PC-9 (cell line): ENCODE data around the gene ZSWIM5. TPM values are rescaled to one million over a fixed set of nuclear protein-coding genes. Genes with fewer than 3 reads are reported as not detected.
A peak's percentile ranks its signal among the peaks of the same experiment; 100 is the strongest.

Source experiments
- BruUV-seq: library from RNA; stranded (reverse); fragments of 400-500 nt; replicated peaks from 2 replicates; lab custom pipeline; 2021; lab: Mats Ljungman, UMichigan
- CTCF ChIA-PET: fragments of 300-600 bp; sonication (Branson Sonifier 250); formaldehyde crosslinking; loops from one replicate; lab custom pipeline; 2022; ENCODE audit warnings: antibody characterized with exemption; lab: Charles Lee
- POLR2A ChIA-PET: fragments of 300-600 bp; sonication (Branson Sonifier 250); formaldehyde crosslinking; loops from one replicate; lab custom pipeline; 2022; ENCODE audit warnings: antibody characterized with exemption; ENCODE audit not compliant: unreplicated experiment; lab: Charles Lee
- DNase-seq, 2 experiments: peaks; one replicate each; pipeline versions ENCODE4 v3.0.0 to v3.0.0-alpha.2; 2015 to 2022; ENCODE audit warnings: mixed read lengths in 1 of 2
- H2AFZ ChIP-seq: fragments of 200-600 bp; sonication (generic); 2 replicates; pipeline ENCODE4 v1.8.1; 2017; ENCODE audit warnings: antibody characterized with exemption
- H3F3A ChIP-seq: fragments of 200-600 bp; sonication (generic); 2 replicates; pipeline ENCODE4 v1.8.1; 2017; ENCODE audit warnings: antibody characterized with exemption, mild to moderate bottlenecking, low read depth; ENCODE audit not compliant: insufficient read depth
- H3K27ac ChIP-seq: fragments of 200-600 bp; sonication (generic); 2 replicates; pipeline ENCODE4 v1.6.1; 2016; ENCODE audit warnings: mixed run types
- H3K27me3 ChIP-seq: fragments of 200-600 bp; sonication (generic); 2 replicates; pipeline ENCODE4 v1.6.1; 2016; ENCODE audit warnings: low read depth, mixed run types; ENCODE audit not compliant: insufficient read depth
- H3K36me3 ChIP-seq: fragments of 200-600 bp; sonication (generic); 2 replicates; pipeline ENCODE4 v1.6.1; 2016; ENCODE audit warnings: low read depth, mixed run types
- H3K4me1 ChIP-seq: fragments of 200-600 bp; sonication (generic); replicated peaks from 2 replicates; pipeline ENCODE4 v1.6.1; 2016; ENCODE audit warnings: mixed run types; ENCODE audit not compliant: insufficient read depth
- H3K4me2 ChIP-seq: fragments of 200-600 bp; sonication (generic); 2 replicates; pipeline ENCODE4 v1.6.1; 2017; ENCODE audit warnings: mixed run types
- H3K4me3 ChIP-seq: fragments of 200-600 bp; sonication (generic); 2 replicates; pipeline ENCODE4 v1.6.1; 2016; ENCODE audit warnings: mixed run types
- H3K79me2 ChIP-seq: fragments of 200-600 bp; sonication (generic); 2 replicates; pipeline ENCODE4 v1.6.1; 2017; ENCODE audit warnings: low read depth, mixed run types
- H3K9me2 ChIP-seq: fragments of 200-600 bp; sonication (generic); 2 replicates; pipeline ENCODE4 v1.8.1; 2017; ENCODE audit warnings: mild to moderate bottlenecking; ENCODE audit not compliant: insufficient read depth
- H3K9me3 ChIP-seq: fragments of 200-600 bp; sonication (generic); 2 replicates; pipeline ENCODE4 v1.8.1; 2016; ENCODE audit warnings: low read depth; ENCODE audit not compliant: insufficient read depth
- H4K20me1 ChIP-seq: fragments of 200-600 bp; sonication (generic); 2 replicates; pipeline ENCODE4 v1.8.1; 2017; ENCODE audit not compliant: insufficient read depth
- EZH2 ChIP-seq: fragments of 200-600 bp; sonication (generic); IDR thresholded peaks from 2 replicates; pipeline ENCODE4 v1.8.0; 2017; ENCODE audit warnings: antibody characterized with exemption, low read depth
- intact Hi-C: fragments of 100-400 bp; cut with micrococcal nuclease; formaldehyde crosslinking; loops from one replicate; pipeline ENCODE4 v1.10.0; 2022; ENCODE audit not compliant: unreplicated experiment
- total RNA-seq: library from RNA; stranded (reverse); gene quantifications from 2 replicates; pipeline ENCODE4 v1.2.3, GENCODE V29; 2021
- TF ChIP-seq, protein P1 (sequence below): fragments of 200-600 bp; sonication (generic); conservative IDR thresholded peaks from 2 replicates; pipeline ENCODE4 v1.6.1; 2017; ENCODE audit warnings: mixed run types, antibody characterized with exemption, mild to moderate bottlenecking, moderate library complexity

Gene ZSWIM5
- total RNA-seq, 1 experiment from 2014 or later, result 0.50 TPM

DNA sequence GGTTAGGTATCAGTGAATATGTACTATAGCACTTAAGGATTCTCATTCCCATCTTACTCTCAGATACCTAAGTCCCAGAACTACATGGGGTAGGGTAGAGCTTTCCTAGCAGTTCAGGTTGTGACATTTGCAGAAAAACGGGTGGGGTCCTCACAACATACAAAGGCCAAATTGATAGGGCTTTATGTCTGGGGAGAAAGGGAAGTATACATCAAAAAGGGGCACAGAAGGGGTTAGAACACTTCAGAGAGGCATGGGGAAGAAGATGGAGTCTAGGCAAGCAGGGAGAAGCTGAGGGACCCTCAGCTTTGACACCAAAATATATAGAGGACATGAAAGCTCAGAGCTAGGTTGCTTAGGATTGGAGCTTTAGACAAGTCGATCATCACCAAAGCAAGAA lies 190.7 kb downstream of the ZSWIM5 start:
- peaks cover 7% of the 10 kb centered on the region; the same call in 1 of the 2 replicates for H3K79me2 ChIP-seq
- H3K4me3 ChIP-seq, result no peak overlapping the region
- H2AFZ ChIP-seq, result no peak overlapping the region
- H3K4me2 ChIP-seq, result no peak overlapping the region
- ChIA-PET CTCF (interaction anchor here (0.5 to 4.5 kb wide), 3 partner anchors 275 to 457 kb away, joined by 3 to 53 read pairs (median 3); no protein-coding TSS in a partner anchor), POLR2A (no interaction called here)
- no peak overlapping the region for H3K27ac ChIP-seq
- BruUV-seq, result no TSS peak
- DNase-seq, result no peak
- no peaks in the 10 kb centered on the region for H3K9me3 ChIP-seq
- H3K4me1 ChIP-seq, result peaks cover 13% of the 10 kb centered on the region
- H3K27me3 ChIP-seq, result no peaks in the 10 kb centered on the region
- no peaks in the 10 kb centered on the region for H3K9me2 ChIP-seq
- intact Hi-C loops, result loop anchor here (5.0 to 10.0 kb wide), 4 partner anchors 342 to 1329 kb away; partner anchors contain the start of gene NSUN4
- TF ChIP-seq, protein P1, sequence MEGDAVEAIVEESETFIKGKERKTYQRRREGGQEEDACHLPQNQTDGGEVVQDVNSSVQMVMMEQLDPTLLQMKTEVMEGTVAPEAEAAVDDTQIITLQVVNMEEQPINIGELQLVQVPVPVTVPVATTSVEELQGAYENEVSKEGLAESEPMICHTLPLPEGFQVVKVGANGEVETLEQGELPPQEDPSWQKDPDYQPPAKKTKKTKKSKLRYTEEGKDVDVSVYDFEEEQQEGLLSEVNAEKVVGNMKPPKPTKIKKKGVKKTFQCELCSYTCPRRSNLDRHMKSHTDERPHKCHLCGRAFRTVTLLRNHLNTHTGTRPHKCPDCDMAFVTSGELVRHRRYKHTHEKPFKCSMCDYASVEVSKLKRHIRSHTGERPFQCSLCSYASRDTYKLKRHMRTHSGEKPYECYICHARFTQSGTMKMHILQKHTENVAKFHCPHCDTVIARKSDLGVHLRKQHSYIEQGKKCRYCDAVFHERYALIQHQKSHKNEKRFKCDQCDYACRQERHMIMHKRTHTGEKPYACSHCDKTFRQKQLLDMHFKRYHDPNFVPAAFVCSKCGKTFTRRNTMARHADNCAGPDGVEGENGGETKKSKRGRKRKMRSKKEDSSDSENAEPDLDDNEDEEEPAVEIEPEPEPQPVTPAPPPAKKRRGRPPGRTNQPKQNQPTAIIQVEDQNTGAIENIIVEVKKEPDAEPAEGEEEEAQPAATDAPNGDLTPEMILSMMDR, result no peak
- no peak for TF ChIP-seq EZH2
- H4K20me1 ChIP-seq, result no peaks in the 10 kb centered on the region
- H3K36me3 ChIP-seq, result no peaks in the 10 kb centered on the region
- H3F3A ChIP-seq, result peaks cover 16% of the 10 kb centered on the region; the same call in 1 of the 2 replicates

DNA sequence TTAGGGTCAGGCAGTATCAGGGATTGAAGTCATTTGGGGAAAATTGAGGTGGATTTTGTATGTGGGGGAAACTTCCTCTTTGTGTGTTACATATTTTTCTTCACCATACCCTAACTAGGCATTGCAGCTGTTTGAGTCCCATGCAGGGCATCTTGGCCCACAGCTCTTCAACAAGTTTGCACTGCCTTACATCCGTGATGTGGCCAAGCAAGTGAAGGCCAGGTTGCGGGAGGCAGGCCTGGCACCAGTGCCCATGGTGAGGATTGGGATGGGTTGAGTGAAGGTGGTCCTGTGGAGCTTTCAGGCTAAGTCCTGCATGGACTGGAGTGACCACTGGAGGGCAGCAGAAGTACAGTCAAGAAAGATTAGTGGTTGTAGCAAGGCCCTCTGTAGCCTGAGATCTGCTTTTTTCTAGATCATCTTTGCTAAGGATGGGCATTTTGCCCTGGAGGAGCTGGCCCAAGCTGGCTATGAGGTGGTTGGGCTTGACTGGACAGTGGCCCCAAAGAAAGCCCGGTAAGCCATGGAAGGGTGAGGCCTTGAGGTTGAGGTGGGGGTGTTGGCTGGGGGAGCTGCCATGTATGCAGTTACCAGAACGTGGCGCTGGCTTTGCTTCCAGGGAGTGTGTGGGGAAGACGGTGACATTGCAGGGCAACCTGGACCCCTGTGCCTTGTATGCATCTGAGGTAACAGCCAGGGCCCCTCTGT lies 191.9 kb downstream of the ZSWIM5 start:
- Histone ChIP-seq H3K4me1 (peaks cover 20% of the 10 kb centered on the region), H3K27ac (no peak overlapping the region), H4K20me1 (no peaks in the 10 kb centered on the region), H2AFZ (no peak overlapping the region), H3K4me3 (no peak overlapping the region), H3K79me2 (peaks cover 13% of the 10 kb centered on the region; the same call in 1 of the 2 replicates), H3K27me3 (no peaks in the 10 kb centered on the region), H3K9me3 (no peaks in the 10 kb centered on the region), H3K36me3 (no peaks in the 10 kb centered on the region), H3K4me2 (no peak overlapping the region), H3F3A (peaks cover 16% of the 10 kb centered on the region; the same call in 1 of the 2 replicates), H3K9me2 (no peaks in the 10 kb centered on the region)
- TF ChIP-seq, protein P1, result peak; percentile 93
- no peak for TF ChIP-seq EZH2
- DNase-seq, result peak; percentile 66 to 80
- ChIA-PET CTCF (interaction anchor here (0.6 to 4.5 kb wide), 8 partner anchors 146 to 478 kb away, joined by 3 to 53 read pairs (median 4); no protein-coding TSS in a partner anchor), POLR2A (interaction anchor here (0.6 kb wide), 2 partner anchors 865 to 1209 kb away, joined by 4 to 7 read pairs; no protein-coding TSS in a partner anchor)
- intact Hi-C loops, result loop anchor here (1.0 to 10.0 kb wide), 10 partner anchors 216 to 1330 kb away; partner anchors contain the start of genes MUTYH, NASP, NSUN4 and TOE1
- no TSS peak for BruUV-seq

DNA sequence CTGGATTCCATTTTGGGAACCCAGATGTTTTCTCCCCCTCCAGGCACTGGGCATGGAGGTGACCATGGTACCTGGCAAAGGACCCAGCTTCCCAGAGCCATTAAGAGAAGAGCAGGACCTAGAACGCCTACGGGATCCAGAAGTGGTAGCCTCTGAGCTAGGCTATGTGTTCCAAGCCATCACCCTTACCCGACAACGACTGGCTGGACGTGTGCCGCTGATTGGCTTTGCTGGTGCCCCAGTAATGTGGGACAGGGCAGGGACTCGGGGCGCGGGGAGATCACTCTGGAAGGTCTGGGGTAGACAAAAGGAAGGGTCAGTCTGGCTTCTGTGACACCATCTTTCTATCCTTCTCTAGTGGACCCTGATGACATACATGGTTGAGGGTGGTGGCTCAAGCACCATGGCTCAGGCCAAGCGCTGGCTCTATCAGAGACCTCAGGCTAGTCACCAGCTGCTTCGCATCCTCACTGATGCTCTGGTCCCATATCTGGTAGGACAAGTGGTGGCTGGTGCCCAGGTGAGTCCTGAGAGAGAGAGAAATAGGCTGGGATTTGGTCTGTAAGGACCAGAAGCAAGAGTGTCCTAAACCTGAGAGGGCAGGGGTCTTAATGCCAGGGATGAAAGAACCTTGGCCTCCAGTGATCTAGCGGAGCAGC lies 192.7 kb downstream of the ZSWIM5 start:
- Histone ChIP-seq H3K4me3 (no peak overlapping the region), H3K79me2 (peaks cover 14% of the 10 kb centered on the region; the same call in 1 of the 2 replicates), H3K27me3 (no peaks in the 10 kb centered on the region), H3K4me1 (peaks cover 20% of the 10 kb centered on the region), H4K20me1 (no peaks in the 10 kb centered on the region), H3K4me2 (peak overlapping the region; percentile 98), H3K9me3 (no peaks in the 10 kb centered on the region), H3K36me3 (no peaks in the 10 kb centered on the region), H2AFZ (no peak overlapping the region), H3K27ac (no peak overlapping the region), H3K9me2 (no peaks in the 10 kb centered on the region), H3F3A (peaks cover 16% of the 10 kb centered on the region; the same call in 1 of the 2 replicates)
- BruUV-seq, result TSS peak; percentile 62
- DNase-seq, result no peak
- TF ChIP-seq EZH2, result no peak
- TF ChIP-seq, protein P1, result no peak
- CTCF ChIA-PET, result interaction anchor here (0.9 to 4.5 kb wide), 8 partner anchors 177 to 479 kb away, joined by 3 to 53 read pairs (median 5); no protein-coding TSS in a partner anchor
- intact Hi-C loops, result loop anchor here (1.0 to 10.0 kb wide), 9 partner anchors 217 to 1331 kb away; partner anchors contain the start of genes MUTYH, NASP, NSUN4 and TOE1
- POLR2A ChIA-PET, result no interaction called here
